OCI-LY1 (cell line): ENCODE data around the gene FAM193B.

ENCODE experiments used
- EZH2 ChIP-seq: fragments of 200-600 bp; sonication (generic), shearing (Covaris generic); IDR thresholded peaks from 2 replicates; pipeline ENCODE4 v1.8.0; 2017; ENCODE audit warnings: borderline replicate concordance, mixed run types, mild to moderate bottlenecking, antibody characterized with exemption, low read length, moderate library complexity, mixed read lengths
- TF ChIP-seq, protein P1 (sequence below): fragments of 200-600 bp; sonication (generic), shearing (Covaris generic); IDR thresholded peaks from 2 replicates; pipeline ENCODE4 v1.5.1; 2017; ENCODE audit warnings: mild to moderate bottlenecking, antibody characterized with exemption, low read length, moderate library complexity, mixed read lengths

DNA sequence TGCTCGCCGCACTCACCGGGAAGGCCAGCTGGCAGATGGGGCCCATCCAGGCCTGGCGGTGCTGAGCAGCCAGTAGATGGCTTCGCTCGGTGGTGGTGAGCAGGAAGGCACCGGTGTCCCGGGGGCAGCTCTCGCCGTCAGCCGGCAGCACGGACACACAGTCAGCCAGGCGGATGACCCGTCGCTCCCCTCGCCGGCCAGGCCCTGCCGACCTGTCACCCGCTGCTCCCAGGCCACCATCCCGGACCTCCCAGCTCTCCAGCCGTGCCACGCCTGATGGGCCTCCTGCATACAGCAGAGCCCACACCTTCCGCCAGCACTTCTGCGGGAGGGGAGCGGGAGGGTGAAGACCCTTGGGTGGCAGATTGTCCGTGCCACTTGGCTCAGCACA is 46.1 kb downstream of the FAM193B start:
- TF ChIP-seq, protein P1, sequence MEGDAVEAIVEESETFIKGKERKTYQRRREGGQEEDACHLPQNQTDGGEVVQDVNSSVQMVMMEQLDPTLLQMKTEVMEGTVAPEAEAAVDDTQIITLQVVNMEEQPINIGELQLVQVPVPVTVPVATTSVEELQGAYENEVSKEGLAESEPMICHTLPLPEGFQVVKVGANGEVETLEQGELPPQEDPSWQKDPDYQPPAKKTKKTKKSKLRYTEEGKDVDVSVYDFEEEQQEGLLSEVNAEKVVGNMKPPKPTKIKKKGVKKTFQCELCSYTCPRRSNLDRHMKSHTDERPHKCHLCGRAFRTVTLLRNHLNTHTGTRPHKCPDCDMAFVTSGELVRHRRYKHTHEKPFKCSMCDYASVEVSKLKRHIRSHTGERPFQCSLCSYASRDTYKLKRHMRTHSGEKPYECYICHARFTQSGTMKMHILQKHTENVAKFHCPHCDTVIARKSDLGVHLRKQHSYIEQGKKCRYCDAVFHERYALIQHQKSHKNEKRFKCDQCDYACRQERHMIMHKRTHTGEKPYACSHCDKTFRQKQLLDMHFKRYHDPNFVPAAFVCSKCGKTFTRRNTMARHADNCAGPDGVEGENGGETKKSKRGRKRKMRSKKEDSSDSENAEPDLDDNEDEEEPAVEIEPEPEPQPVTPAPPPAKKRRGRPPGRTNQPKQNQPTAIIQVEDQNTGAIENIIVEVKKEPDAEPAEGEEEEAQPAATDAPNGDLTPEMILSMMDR, result no peak
- no peak for TF ChIP-seq EZH2
